Ascending aorta (tissue), 2 donors: ENCODE results near the gene DBP. TPM values are rescaled to one million over a fixed set of nuclear protein-coding genes. Genes with fewer than 3 reads are reported as not detected.

Experiments
- DNase-seq, 2 donors: peaks; one replicate each; pipeline ENCODE4 v3.0.0-alpha.2; 2019; ENCODE audit warnings: low spot score in 2 of 2
- H3K27ac ChIP-seq, 2 donors: fragments of 200-600 bp; sonication (generic); one replicate each; pipeline ENCODE4 v1.5.1; 2016 to 2017; ENCODE audit warnings: mild to moderate bottlenecking in 1 of 2
- H3K27me3 ChIP-seq: fragments of 200-600 bp; sonication (generic); one replicate; pipeline ENCODE4 v1.5.1; 2017
- H3K36me3 ChIP-seq, 2 donors: fragments of 200-600 bp; sonication (generic); one replicate each; pipeline ENCODE4 v1.5.1; 2016
- H3K4me1 ChIP-seq, 2 donors: fragments of 200-600 bp; sonication (generic); one replicate each; pipeline ENCODE4 v1.5.1; 2016 to 2017; ENCODE audit warnings: mild to moderate bottlenecking in 1 of 2
- H3K4me3 ChIP-seq, 2 donors: fragments of 200-600 bp; sonication (generic); one replicate each; pipeline ENCODE4 v1.5.1; 2016 to 2017; ENCODE audit warnings: mild to moderate bottlenecking in 1 of 2
- H3K9me3 ChIP-seq, 2 donors: fragments of 200-600 bp; sonication (generic); one replicate each; pipeline ENCODE4 v1.5.1; 2016
- intact Hi-C: fragments of 100-400 bp; cut with DNase I; formaldehyde crosslinking; loops from one replicate; pipeline ENCODE4 v1.15.1; 2023
- total RNA-seq: library from RNA; depleted of rRNA; stranded (reverse); fragments of >200 nt; gene quantifications from one replicate; pipeline ENCODE4 v1.1.0, GENCODE V29; 2016
- TF ChIP-seq, protein P1 (sequence below), 3 experiments: fragments of 200-600 bp in 2 of 3; fragments of 450-650 bp in 1 of 3; sonication (generic) in 2 of 3; IDR thresholded peaks; one replicate each; pipeline ENCODE4 v1.5.1; 2016 to 2019; ENCODE audit warnings: antibody characterized with exemption in 3 of 3, mild to moderate bottlenecking in 1 of 3, moderate library complexity in 1 of 3

Gene DBP
- total RNA-seq, 1 donor from 2014 or later = 0.21 TPM

DNA sequence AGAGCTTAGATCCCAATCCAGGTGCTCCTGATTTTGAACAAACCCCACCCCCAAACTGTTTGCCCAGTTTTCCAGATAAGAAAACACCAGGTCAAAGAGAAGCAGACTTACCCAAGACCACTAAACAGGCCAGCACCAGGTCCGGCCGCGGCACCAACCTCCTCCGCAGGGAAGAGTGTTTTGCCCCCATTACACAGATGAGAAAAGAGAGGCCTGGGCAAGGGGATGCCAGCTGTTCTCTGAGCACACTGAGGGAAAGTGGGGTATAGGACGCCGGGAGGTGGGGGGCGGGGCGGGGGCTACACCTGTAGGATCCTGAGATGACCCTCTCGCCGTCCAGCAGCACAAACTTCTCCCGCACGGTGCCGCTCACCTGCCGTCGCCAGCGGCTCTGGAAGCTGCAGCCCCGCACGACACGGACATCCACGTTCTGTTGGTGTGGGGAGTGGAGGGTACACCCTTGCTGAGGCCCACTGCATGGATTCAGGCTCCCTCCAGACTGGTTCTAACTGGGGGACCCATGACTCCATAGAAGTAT is 27.5 kb downstream of the DBP start:
- no peak for DNase-seq
- intact Hi-C loops = no loop called here
- TF ChIP-seq, protein P1, sequence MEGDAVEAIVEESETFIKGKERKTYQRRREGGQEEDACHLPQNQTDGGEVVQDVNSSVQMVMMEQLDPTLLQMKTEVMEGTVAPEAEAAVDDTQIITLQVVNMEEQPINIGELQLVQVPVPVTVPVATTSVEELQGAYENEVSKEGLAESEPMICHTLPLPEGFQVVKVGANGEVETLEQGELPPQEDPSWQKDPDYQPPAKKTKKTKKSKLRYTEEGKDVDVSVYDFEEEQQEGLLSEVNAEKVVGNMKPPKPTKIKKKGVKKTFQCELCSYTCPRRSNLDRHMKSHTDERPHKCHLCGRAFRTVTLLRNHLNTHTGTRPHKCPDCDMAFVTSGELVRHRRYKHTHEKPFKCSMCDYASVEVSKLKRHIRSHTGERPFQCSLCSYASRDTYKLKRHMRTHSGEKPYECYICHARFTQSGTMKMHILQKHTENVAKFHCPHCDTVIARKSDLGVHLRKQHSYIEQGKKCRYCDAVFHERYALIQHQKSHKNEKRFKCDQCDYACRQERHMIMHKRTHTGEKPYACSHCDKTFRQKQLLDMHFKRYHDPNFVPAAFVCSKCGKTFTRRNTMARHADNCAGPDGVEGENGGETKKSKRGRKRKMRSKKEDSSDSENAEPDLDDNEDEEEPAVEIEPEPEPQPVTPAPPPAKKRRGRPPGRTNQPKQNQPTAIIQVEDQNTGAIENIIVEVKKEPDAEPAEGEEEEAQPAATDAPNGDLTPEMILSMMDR (IDR thresholded peaks at IDR 0.05) = no peak
- H3K27me3 ChIP-seq = no peaks in the 10 kb centered on the region
- H3K4me1 ChIP-seq = no peaks in the 10 kb centered on the region
- no peak overlapping the region for H3K4me3 ChIP-seq
- no peaks in the 10 kb centered on the region for H3K36me3 ChIP-seq
- H3K27ac ChIP-seq = no peak overlapping the region
- H3K9me3 ChIP-seq = no peaks in the 10 kb centered on the region

DNA sequence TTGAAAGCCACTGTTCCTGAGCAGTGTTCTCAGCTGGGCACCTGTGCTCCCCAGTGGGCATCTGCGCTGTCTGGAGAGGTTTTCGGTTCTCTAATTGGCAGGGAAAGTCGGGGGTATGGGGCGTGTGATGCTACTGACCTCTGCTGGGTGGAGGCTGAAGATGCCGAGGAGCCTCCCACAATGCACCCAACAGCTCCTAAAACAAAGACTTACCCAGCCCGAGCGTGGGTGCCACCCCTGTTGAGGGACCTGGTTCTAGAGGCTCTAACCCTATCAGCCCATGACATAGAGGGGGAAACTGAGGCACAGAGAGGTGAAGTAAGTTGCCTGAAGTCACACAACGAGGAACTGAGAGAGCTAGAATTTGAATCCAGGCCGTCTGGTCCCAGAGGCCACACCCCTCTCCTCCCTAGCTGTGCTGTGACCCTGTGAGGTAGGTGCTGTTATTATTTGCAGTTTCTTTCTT is 28.3 kb downstream of the DBP start:
- Histone ChIP-seq H3K4me1 (no peaks in the 10 kb centered on the region), H3K4me3 (no peak overlapping the region), H3K27ac (no peak overlapping the region), H3K36me3 (no peaks in the 10 kb centered on the region), H3K27me3 (no peaks in the 10 kb centered on the region), H3K9me3 (no peaks in the 10 kb centered on the region)
- DNase-seq = no peak
- TF ChIP-seq, protein P1 (IDR thresholded peaks at IDR 0.05) = peak in 2 of 3 experiments; percentile 10 to 20
- intact Hi-C loops = no loop called here

DNA sequence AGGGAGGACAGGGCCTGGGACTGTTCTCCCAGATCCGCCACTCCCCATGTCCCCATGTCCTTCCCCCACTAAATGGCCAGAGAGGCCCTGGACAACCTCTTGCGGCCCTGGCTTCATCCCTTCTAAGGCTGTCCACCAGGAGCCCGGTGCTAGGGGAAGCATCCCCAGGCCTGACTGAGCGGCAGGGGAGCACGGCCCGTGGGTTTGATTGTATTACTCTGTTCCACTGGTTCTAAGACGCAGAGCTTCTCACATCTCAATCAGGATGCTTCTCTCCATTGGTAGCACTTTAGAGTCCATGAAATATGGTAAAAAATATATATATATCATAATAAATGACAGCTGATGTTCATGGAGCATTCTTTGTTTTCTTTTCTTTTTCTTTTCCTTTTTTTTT is 29.8 kb downstream of the DBP start:
- TF ChIP-seq, protein P1 (IDR thresholded peaks at IDR 0.05) = no peak
- Histone ChIP-seq H3K36me3 (no peaks in the 10 kb centered on the region), H3K4me1 (no peaks in the 10 kb centered on the region), H3K27ac (no peak overlapping the region), H3K27me3 (no peaks in the 10 kb centered on the region), H3K4me3 (no peak overlapping the region), H3K9me3 (no peaks in the 10 kb centered on the region)
- intact Hi-C loops = no loop called here
- DNase-seq = no peak

DNA sequence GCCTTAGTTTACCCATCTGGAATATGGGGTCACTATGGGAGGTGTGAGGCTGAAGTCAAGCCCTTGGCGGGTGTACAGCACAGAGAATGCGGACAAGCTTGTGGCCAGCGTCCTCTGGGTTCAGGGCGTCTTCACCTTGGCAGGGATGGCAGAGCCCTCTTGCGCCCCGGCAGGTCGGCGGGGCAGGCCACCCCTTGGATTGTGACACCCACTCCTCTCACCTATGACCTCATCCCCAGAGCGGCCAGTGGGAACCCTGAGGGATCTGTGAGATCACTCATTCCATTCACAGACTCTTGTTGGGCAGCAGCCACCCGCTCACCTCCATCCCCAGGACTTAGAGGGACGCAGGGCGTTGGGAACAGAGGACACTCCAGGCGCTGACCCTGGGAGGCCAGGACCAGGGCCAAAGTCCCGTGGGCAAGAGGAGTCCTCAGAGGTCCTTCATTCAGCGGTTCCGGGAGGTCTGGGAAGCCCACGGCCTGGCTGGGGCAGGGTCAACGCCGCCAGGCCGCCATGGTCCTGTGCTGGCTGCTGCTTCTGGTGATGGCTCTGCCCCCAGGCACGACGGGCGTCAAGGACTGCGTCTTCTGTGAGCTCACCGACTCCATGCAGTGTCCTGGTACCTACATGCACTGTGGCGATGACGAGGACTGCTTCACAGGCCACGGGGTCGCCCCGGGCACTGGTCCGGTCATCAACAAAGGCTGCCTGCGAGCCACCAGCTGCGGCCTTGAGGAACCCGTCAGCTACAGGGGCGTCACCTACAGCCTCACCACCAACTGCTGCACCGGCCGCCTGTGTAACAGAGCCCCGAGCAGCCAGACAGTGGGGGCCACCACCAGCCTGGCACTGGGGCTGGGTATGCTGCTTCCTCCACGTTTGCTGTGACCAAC is 30.5 kb downstream of the DBP start, which contains the start of gene SPACA4:
Gene SPACA4, plus strand, starts transcription at position 280 of the 896 bp plus-strand sequence. Its CDS starts 237 bp downstream, at position 517.
- no peak within 1 kb of the TSS for H3K27ac ChIP-seq
- H3K36me3 ChIP-seq = no peaks in the 10 kb centered on the region
- H3K4me3 ChIP-seq = no peak within 1 kb of the TSS
- no peaks in the 10 kb centered on the region for H3K9me3 ChIP-seq
- H3K4me1 ChIP-seq = no peaks in the 10 kb centered on the region
- intact Hi-C loops = no loop called here
- DNase-seq = no peak
- TF ChIP-seq, protein P1 (IDR thresholded peaks at IDR 0.05) = no peak
- no peaks in the 10 kb centered on the region for H3K27me3 ChIP-seq

DNA sequence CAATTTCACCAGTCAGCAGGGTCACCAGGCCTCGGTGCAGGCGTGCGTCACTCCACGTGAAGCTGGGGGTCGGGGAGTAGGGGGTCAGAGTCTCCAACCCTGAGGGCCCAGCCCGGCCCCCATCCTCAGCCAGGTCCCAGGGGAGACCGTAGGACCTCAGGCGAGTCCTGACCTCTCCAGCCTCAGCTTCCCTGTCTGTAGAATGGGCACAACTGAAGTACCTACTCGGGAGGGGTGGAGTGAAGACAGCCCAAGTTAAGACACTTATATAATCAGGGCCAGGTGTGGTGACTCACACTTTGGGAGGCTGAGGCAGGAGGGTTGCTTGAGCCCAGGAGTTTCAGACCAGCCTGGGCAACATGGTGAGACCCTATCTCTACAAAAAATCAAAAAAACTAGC is 33.3 kb downstream of the DBP start:
- intact Hi-C loops = no loop called here
- Histone ChIP-seq H3K27ac (no peak overlapping the region), H3K4me1 (no peaks in the 10 kb centered on the region), H3K27me3 (no peaks in the 10 kb centered on the region), H3K36me3 (no peaks in the 10 kb centered on the region), H3K9me3 (no peaks in the 10 kb centered on the region), H3K4me3 (no peak overlapping the region)
- no peak for DNase-seq
- TF ChIP-seq, protein P1 (IDR thresholded peaks at IDR 0.05) = no peak
